OCI-M2 (cell line): ENCODE results near the gene CBX4.

Experiments used
- DNase-seq: peaks from one replicate; lab custom pipeline; 2025; ENCODE audit not compliant: unreplicated experiment; lab: John Stamatoyannopoulos, UW

Gene CBX4

DNA sequence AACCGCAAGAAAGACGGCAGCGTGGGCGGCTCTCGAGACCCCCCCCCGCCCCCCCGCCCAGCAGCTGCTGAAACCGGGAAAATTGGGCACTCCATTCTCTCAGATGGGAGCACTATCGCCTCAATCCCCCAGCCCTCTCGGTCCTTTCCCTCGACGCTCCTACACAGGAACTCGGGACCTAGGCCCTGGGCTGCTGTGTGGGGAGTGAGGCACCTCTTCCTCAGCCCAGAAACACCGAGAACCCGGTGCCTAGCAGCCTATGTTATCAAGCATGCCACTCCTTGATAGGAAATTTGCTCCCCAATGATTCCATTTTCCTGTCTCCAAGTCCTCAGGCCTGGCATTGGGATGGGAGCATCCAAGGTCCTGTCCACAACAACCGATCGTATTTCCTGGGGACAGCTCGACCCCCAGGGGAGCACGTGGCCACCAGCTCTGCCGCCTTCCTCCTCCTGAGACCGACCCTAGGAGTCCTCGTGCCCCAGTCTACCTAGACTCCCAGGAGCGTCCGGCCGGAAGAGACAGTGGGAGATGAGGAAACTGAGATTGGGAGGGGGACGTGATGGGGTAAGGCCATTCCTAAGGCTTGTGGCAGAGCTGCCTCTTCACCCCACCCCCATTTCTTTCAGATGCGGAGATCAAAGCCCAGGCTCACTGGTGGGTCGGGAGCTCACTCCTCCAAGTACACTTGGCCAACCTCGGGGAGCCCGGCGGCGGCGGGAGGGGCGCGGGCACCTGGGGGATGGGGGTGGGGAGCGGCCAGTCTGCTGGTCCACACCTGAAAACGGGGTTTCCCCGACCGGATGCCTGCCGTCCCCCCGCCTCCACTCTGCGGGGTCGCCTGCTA, 24.9 kb downstream of the CBX4 start:
- no peak for DNase-seq

DNA sequence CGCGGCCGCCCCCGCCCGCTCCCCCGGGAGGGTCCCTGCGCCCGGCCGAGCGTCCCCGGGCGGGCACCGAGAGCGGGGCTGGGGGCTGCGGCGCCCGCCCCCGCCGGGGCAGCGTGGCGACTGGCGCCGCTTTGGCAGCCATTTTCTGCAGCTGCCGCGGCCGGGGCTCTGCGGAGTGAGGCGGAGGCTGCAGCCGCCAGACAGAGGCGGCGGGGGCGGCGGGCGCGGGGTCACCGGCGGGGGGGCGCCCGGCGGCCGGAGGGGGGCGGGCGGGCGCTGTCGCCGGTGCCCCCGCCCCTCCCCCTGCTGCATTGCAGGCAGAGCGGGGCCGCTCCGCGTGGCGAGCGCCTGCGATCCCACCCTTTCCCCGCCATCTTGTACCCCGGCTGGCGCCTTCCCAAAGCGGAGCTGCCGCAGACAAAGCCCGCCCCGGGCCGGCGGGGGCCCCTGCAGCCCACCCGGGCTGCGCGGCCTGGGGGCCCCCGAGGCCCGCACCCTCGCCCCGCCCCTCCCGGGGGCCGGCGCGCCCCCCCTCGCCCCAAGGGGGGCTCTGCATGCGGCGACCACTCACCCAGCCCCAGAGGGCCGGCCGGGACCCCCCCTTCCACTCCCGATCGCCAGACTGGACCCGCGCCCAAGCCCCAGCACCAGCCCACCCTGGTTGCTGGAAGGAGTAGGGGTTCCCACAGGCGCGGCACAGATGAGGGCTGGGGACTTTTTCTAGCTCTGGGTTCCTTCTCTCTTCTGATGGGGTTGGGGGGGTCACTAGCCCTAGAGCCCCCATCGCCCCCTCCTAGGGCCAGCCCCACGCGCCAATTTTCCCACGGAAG, 25.7 kb downstream of the CBX4 start:
- no peak for DNase-seq

DNA sequence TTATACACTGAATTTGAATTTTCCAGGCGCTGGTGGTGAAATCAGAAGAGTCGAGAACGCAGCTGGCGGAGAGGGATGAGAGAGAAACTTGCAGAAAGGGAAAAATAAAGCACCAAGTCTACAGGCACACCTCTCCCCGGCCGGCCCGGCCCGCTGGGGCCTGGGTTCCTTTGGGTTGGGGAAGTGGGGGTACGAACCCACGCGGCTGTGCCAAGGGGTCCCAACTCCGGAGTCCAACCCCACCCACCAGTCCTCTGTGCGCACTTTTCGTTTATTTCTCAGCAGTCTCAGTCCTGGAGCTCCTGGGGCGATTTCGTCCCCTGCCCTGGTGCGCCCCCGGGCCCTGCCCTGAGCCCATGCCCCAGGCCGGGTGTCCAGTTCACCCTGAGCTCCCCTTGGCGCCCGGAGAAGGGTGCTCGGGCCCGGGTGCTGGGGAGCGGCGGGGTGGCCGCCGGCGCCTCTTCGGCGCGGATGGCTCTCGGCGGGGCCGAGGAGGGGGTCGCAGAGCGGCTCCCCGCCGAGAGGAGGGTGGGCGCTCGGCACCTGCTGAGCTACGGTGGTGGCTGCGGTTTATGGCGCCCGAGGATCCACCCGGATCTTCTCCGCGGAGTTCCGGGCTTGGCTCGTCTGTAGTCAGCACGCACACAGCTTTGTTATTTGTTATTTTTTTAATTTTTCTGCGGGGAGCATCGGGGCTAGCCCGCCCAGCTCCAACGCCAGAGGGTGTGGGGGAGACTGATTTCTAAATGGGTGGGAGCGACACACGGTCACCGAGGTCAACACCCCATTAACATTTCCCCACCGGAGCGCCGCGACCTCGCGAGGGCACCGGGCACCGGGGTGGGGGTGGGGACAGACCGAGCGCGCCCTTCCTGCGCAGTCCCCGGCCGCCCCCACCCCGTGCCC, 26.6 kb downstream of the CBX4 start:
- no peak for DNase-seq

DNA sequence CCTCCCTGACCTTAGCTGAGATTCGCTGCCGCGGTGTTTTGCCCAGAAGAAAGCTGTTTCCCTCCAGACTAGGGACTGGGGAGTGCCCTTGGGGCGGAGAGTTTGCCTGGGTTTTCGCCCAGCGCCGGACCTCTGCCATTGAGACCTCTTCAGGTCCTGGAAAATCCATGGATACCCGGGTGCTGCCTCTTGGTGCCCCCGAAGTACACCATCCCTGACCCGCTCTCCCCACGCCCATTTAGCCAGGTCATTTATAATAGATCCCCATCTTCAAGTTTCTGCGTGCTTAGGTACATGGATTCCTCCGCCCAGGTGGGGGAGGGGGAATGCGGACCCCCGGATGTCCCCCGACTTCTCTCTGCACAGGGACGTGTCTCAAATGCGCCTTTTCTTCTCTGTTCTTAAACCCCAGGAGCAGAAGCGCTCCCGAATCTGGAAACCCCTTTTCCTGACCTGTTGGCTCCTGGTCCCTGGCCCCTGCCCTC, 27.3 kb downstream of the CBX4 start:
- no peak for DNase-seq

DNA sequence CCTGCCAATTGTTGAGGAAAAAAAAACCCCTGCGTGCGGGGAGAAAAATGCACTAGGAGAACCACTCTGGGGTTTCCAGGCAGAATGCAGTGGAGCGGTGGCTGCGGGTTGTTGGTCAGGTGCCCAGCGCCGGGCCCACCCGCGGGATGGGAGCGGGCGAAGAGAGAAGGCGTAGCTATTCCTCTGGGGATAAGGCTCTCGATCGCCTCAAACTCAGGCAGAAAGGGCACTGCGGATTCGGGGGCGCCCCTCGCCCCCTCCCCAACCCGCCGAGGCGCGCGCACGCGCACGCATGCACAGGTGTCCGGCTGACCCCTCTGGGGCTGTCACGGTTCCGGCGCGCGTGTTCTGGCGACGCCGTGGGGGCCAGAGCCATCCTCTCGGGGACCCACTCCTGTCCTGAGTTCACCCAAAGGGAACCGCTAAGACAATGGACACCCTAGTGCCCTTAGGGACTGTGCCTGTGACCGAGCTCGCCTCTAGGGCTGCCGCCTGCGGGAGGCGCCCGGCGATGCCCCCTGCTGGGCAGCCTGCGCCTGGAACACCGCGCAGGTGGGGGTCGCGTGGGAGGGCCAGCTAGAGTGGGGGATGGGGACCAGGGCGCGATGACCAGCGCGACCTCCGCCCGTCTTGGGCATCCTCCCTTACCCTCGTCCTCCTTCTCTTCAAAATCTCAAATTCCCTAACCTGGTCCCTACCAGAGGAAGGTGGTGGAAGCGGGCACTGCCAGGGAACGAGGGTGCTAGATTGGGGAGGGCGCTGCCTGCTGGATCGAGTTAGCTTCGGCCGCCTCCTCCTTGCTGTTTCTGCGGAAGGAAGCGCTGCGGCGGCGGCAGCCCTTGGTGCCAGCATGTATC, 28.0 kb downstream of the CBX4 start:
- no peak for DNase-seq

DNA sequence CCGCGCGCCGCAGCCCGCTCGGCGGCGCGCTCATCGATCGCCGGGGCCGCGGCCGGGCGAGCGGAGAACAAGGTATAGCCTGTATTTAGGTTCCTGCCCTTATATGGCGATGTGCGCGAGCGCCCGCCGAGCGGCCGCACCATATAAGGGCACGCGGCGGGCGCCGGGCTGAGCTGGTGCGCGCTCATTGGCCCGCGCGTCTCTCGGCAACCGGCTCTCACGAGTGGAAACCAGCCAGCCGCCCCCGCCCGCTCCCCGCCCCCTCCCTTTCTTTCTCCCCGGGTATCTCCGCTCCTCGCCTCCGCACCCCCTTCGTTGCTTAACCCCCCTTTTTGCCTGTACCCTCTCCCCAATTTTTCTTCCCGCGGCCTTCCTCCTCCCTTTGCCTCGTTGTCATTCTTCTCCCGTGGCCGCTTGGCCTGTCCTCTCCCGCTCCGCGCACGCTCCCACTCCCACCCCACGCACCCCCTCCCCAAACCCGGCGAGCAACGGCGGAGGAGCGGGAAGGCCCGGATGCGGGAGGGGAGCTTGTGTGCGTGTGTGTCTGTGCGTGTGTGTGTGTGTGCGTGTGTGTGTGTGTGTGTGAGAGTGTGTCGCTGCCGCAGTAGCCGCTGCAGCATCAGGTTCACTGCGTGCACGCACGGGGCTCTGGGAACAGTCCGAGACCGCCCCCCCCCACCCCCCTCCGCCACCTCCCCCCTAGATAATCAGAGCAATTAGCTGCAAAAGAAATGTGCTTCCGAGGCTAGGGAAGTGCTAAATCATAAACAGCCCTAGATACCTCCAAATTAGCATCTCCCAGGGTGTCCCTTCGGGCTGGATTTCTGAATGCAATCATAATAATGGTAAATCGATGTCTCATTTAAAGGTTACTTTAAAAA, 28.9 kb downstream of the CBX4 start:
- no peak for DNase-seq

DNA sequence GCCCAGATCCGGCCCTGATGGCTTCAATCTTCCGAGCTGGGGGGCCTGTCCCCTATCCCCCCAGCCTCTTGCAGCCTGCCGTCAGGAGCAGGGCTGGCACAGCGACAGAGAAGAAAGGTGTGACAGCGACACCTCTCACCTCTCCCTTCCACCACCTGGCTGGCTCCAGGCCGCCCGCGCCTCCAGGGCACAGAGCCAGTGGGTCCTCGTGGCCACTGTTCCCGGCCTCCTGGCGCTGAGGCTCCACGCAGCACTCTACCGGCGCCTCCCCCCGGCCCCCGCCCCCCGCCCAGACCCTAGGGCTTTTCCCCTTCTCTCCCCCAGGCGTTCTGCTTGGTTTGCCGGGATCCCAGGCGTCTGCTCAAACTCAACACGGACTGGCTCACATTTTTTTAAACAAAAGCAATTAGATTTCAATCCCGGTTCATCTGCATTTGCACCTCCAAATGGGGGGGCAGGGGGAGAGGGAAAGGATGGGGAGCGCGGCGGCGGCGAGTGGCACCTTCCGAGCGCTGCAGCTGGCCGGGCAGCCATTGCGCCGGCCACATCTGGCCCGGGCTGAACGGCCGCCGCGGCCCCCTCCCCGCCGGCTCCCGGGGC, 29.6 kb downstream of the CBX4 start:
- no peak for DNase-seq

DNA sequence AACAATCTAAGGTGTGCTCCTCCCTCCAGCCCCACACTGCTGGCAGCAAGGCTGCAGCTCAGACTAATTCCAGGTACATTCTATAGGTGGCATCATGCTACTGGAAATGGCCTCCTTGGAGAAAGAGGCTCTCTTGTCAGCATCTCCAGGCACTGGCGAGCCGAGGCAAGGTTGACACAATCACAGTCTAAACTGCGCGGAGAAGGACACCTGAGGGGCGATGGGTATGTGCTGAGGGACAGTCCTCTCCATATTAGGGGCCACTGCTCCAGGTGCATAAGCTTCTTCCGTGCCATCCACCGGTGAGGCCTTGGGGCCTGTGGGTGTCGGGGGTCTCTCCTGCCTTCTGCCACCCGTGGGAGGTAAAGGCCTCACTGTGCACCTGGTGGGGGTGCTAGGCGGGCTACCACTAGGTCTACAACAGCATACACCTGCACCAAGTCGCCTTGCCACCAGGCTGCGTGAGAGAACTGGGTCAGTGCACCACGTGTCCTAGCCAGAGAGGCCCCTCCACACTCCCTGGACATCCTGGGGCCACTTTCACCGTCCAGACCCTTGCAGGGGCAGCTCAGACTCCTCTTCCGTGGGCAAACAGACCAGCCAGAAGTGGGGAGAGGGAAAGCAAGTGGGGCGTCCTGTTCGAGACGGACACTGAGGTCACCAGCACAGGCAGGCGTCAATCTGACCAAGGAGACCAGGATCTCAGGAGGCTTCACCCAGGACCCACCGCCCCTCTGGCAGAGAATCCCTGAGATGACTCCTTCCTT, 30.3 kb downstream of the CBX4 start:
- no peak for DNase-seq

DNA sequence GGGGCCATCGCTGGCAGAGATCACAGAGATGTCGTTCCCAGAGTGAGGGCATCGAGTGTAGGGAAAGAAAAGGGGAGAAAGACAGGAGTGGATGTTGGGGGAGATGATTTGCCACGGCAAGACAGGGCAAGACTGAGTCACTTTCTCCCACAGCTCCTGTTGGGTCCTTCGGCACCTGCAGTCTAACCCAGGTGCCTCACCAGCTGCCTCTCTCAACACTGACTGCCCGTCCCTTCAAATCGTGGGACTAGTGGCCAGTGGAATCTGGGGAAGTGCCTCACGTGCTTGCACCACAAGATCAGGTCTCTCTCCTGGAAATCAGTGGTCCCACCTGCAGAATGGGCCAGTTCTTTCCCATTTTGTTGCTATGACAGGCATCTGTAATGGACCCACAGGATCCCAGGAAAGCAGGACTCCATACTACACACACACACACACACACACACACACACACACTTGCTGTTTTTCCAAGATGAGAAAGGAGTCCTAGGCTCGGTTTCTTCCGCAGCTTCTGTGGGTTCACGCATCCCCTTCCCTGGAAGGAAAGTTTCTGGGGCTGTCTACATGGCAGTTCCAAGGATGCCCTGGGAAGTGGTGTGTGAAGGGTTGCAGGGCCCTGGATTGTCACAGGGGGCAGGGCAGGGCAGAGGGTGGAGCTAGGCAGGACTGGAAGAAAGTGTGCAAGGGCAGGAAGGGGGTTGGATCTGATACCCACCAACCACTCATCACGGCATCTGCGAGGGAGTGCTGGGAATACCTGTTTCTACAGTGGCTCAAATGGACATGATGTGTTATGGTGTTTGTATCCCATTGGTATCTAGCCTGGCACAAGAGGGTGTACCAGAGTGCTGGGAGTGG, 32.1 kb downstream of the CBX4 start:
- DNase-seq, result no peak

DNA sequence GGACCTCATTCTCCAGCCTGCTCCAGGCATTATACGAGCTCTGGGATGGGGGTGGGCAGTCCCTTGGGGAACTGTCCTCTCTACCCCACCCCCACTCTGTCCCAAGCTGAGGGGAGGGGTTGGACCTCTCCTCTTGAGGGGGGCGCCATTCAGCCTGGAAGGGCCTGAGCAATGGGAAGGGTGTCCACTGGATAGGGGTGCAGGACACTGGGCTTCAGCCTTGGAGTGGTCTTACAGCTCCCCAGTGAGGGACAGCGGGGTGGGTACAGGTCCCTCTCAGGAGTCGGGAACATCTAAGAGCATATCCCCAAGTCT, 32.8 kb downstream of the CBX4 start:
- DNase-seq, result no peak

DNA sequence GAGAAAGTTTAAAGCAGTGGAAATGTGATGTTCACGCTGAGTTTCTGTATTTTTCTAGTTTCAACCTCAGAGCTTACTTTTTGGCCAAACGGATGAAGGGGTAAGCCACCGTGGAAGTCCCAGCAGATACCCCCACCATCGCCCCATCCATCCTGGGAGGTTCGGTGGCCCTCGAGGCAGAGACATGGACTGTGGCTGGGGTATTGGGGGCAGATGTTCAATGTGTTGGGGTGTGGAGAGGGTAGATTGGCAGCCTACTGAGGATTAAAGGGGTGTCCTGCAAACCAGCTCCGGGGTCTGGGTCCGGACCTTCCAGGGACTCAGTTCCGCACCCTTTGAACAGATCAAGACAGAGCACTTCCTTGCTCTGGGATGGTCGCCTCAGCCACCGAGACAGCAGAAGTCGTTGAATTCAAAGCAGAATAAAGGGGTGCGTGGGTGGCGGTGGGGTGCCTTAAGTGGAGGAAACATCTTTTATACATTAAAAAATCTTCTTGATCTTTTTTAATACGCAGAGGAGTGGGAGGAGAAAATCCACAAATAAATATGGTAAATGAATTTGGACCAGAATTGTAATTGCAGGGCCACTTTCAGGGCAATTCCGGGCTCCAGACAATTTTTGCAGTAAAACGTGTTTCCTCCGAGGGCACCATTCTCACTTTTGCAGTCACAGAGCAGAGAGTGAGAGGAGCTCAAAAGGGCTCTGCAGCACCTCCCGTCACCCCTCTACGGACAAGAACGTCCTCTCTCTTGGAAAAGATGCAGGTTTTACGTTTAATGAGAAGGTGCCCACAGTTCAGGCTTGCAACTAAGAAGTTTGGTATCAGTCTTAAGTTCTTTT, 34.2 kb downstream of the CBX4 start:
- DNase-seq, result no peak

DNA sequence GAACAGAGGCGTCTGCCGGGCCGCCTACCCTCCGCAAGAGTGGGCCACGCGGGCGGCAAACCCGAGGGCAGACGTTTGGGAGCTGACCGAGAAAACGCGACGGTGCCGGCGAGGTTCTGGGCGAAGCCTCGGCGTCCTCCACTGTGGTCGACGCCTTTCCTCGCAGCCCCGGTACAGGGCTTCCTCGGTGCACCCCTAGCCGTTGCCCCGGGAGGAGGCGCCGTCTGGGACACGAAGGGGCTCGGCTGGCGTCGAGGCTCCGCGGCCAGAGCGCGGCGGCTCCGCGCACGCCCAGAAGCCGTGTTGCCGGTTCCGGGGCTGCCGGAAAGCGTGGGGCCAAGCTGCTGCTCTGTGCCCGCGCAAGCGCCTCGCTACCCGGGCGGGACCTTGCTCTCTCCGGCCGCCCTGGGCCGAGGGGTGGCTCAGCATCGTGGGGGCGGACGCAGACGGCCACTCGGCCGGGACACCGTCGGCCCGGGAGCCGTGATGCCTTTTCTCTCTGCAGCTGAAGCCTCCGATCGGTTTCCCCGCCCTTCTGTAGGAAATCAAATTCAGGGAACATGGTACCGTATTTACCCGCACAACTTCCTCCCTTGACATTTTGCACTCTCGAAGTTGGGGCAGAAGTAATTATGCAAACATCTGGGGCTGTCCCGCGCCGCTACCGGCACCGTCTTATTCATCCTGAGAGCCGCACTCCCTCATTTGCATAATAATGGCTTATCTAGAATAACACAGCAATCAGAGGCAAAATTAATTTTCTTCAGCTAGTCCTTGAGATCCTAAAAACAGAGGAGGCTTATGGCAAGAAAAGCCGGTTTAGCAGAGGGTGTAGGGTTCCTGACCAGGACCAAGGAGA, 35.0 kb downstream of the CBX4 start:
- DNase-seq, result no peak

DNA sequence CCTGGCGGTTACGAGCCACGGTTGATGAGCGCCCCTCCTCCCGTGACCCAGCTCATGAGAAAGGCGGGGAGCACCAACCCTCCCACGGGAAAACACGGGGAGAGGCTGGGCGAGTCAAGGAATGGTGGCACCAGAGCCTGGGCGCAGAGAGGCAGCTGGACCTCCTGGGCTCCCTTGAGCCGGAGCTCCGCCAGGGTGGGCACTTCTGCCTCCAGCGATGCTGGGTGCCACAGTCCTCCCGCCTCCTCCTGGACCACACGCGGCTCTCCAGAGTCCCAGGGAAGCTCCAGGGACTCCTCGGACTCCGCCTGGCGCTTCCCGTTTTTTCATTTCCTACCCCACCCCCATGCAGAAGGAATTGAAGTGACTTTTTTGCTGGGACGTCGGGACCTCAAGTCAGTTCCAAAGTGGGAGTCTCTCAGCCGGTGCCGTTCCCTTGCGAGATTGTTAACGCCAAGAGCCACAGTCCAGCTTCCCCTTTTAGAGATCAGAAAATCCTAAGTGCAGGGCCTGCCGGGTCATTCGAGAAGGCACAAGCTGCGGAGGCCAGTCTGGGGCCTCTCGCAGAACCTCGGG, 35.7 kb downstream of the CBX4 start:
- no peak for DNase-seq

DNA sequence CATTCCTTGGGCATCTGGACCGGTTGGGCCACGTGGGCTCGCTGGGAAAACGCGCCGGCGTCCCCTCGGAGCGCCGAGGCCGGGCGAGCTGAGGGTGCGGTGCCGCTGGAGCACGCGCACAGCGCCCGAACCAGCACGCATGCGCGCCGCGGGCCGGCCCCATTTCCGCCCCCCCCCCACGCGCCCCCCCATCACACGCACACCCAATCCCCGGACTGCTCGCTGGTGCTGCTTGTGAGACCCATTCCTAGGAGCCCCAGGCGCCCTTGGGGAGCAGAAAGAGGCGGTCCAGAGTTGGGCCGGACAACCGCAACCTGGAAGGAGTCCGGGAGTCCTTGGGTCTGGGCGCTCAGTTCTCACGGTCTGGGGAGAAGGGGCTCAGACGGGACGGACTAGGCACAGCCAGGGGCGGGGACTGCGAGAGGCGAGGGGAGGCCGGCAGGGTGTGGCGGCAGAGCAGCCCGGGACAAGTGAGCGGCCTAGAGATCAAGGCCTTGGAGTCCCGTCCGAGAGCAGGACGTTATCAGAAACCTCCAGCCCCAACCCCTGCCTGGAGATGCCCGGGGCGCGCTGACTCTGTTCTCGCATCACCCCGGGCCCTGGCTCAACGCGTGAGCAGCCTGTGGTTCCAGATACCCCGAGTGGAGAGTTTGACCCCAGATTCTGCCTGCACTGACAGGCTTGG, 36.4 kb downstream of the CBX4 start:
- DNase-seq, result no peak
